Skin of body (tissue), 2 donors: ENCODE measurements around the gene NKAIN4. TPM values are rescaled to one million over a fixed set of nuclear protein-coding genes. Genes with fewer than 3 reads are reported as not detected.
"Not testable (repeated sequence)": the region's sequence is repeated elsewhere in the genome, so short reads cannot be mapped to it uniquely, and the experiment has no call there.

Experiments used
- DNase-seq: peaks from one replicate; lab custom pipeline; 2025; lab: John Stamatoyannopoulos, UW
- total RNA-seq: library from RNA; depleted of rRNA; stranded (reverse); fragments of >200 nt; gene quantifications from one replicate; pipeline ENCODE4 v1.2.3, GENCODE V29; 2014

The NKAIN4 gene
- total RNA-seq, 1 donor from 2014 or later: 3.7 TPM

- peak; percentile 50 for DNase-seq
Measured at GRCh38 chr20:63258781-63259180, 4.5 kb upstream of the NKAIN4 start.

DNA sequence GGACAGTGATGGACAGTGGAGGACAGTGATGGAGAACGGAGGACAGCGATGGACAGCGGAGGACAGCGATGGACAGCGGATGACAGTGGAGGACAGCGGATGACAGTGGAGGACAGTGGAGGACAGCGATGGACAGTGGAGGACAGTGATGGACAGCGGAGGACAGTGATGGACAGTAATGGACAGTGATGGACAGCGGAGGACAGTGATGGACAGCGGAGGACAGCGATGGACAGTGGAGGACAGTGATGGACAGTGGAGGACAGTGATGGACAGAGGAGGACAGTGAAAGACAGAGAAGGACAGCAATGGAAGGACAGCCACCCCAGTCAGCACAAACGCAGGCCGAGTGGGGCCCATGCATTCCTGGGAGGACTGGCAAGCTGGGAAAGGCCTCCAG, 3.4 kb upstream of the NKAIN4 start:
- DNase-seq: no peak

- DNase-seq: no peak
Measured at GRCh38 chr20:63256954-63257353, 2.7 kb upstream of the NKAIN4 start.

- no peak for DNase-seq
Measured at GRCh38 chr20:63255931-63256704, 1.9 kb upstream of the NKAIN4 start.

GRCh38 chr20:63254606-63255384, 532 bp upstream of the NKAIN4 start:
- DNase-seq: no peak

- peak; percentile 37 for DNase-seq
Measured at GRCh38 chr20:63253438-63254231, 628 bp downstream of the NKAIN4 start.

- DNase-seq: no peak
Measured at GRCh38 chr20:63253065-63253437, 1.2 kb downstream of the NKAIN4 start.

GRCh38 chr20:63252284-63252711, 2.0 kb downstream of the NKAIN4 start:
- DNase-seq: no peak

DNA sequence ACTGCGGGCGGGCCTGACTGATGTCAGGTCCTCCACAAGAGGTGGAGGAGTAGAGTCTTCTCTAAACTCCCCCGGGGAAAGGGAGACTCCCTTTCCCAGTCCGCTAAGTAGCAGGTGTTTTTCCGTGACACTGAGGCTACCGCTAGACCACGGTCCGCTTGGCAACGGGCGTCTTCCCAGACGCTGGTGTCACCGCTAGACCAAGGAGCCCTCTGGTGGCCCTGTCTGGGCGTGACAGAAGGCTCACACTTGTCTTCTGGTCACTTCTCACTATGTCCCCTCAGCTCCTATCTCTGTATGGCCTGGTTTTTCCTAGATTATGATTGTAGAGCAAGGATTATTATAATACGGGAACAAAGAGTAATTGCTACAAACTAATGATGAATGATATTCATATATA, 2.9 kb downstream of the NKAIN4 start:
- not testable (repeated sequence) for DNase-seq

GRCh38 chr20:63249891-63250290, 4.4 kb downstream of the NKAIN4 start:
- DNase-seq: no peak

- no peak for DNase-seq
Measured at GRCh38 chr20:63248835-63249591, 5.2 kb downstream of the NKAIN4 start.

- DNase-seq: no peak
Measured at GRCh38 chr20:63247671-63248228, 6.5 kb downstream of the NKAIN4 start.

- DNase-seq: no peak
Measured at GRCh38 chr20:63246490-63247288, 7.6 kb downstream of the NKAIN4 start.

DNA sequence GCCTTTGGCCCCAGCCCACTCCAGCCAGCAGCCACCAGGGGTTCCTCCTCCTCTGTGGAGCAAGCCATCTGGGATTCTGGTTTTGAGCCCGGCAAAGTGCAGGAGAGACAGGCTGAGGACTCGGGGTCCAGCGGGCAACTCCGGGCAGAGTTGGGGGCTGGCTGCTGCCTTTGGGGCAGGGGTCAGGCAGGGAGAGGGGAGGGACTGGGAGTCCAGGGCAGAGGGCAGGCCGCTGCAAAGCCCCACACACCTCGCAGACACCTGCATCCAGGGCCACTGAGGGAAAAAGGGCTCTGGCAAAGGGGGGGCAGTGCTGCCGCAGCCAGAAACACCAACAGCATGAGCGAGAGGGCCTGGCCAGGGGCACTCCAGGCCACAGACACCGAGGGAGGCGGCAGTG, 9.8 kb downstream of the NKAIN4 start:
- no peak for DNase-seq

DNA sequence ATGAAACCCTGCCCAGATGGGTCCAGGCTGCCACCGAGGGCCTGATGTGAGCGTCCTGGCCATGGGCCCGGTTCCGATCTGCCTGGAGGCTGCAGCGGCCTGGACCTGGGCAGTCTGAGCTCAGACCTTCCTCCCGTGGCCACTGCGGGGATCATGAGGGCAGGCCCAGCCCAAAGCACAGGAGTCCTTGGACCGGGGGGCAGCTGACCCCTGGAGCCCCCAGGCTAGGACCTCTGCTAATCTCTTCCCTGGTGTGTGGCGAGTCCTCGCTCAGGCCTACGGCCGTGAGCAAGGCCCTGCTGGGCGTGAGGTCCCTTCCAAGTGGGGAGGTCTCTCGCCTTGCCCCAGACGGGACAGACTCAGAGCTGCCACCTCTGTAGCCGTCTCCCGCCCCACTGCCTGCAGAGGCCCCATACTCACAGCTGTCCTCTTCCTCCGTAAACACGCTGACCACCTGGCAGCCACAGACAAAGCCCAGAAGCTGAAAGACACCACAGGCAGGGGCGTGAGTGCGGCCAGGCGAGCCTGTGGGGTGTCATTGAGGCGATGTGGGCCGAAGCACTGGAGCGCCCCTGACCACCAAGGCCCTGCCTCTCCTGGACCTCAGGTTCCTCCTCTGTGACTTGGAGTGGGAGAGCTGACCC, 10.5 kb downstream of the NKAIN4 start:
- no peak for DNase-seq

GRCh38 chr20:63242736-63243135, 11.5 kb downstream of the NKAIN4 start:
- no peak for DNase-seq

DNA sequence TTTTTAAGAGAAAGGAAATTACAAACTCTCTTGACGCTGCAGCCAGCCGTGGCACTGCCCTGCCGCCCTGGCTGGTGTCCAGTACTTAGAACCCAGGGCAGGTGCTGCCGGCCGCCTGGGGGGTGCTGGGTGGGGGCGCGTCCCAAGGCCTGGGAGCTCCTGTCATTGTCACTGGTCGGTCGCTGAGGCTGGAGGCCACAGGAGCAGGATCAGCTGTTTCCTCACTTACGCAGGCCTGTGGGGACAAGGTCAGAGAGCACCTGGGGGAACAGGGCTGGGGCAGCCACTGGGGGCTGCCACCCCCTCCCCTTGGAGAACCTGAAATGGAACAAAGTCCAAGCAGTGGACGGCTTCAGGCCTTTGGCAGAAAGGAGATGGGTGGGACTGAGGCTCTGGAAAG, 13.0 kb downstream of the NKAIN4 start:
- DNase-seq: no peak

DNA sequence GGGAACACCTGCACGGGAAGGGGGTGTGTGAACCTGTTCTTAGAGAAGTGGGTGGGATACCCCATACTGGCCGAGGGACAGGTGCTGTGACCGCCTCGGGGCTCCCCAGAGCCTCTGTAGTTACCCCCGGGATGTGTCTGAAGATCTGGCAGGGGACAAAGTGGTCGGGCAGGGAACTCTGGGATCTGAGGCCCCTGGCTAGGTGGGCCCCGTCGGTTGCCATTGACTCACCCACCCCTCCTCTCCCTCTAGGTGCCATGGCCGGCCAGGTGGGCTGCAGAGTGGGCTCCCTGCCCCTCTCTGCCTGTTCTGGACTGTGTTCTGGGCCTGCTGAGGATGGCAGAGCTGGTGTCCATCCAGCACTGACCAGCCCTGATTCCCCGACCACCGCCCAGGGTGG, 14.3 kb downstream of the NKAIN4 start:
- no peak for DNase-seq

DNA sequence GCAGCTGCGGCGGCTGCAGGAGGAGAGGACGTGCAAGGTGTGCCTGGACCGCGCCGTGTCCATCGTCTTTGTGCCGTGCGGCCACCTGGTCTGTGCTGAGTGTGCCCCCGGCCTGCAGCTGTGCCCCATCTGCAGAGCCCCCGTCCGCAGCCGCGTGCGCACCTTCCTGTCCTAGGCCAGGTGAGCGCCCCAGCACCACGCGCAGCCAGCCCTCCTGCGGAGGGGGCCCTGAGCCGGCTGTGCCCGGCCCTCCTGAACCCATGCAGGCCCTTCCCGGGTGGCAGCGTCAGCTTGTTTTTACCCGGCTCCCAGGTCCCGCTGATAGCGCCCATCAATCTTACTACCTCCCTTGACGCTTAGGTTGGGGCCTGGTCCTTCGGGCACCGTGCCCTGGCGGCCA, 14.8 kb downstream of the NKAIN4 start:
- DNase-seq: no peak
